Skeletal muscle satellite cell (primary cell): ENCODE results near the gene GPC6.

Experiments used
- H3K27me3 ChIP-seq: 2 replicates; pipeline ENCODE4 v1.7.0; 2013; ENCODE audit warnings: low read length; ENCODE audit not compliant: control insufficient read depth, insufficient read depth
- H3K36me3 ChIP-seq: 2 replicates; pipeline ENCODE4 v1.7.0; 2013; ENCODE audit warnings: mild to moderate bottlenecking, control low read depth, low read length; ENCODE audit not compliant: insufficient read depth
- H3K4me1 ChIP-seq: 2 replicates; pipeline ENCODE4 v1.7.0; 2013; ENCODE audit warnings: low read length; ENCODE audit not compliant: control insufficient read depth, insufficient read depth
- H3K4me2 ChIP-seq: 2 replicates; pipeline ENCODE4 v1.7.0; 2013; ENCODE audit warnings: mild to moderate bottlenecking, low read length
- H3K4me3 ChIP-seq: 2 replicates; pipeline ENCODE4 v1.7.0; 2013; ENCODE audit warnings: low read length
- H3K9ac ChIP-seq: 2 replicates; pipeline ENCODE4 v1.7.0; 2013; ENCODE audit warnings: mild to moderate bottlenecking, low read depth, low read length, moderate library complexity
- H3K9me3 ChIP-seq: replicated peaks from 2 replicates; pipeline ENCODE4 v1.7.0; 2013; ENCODE audit warnings: mild to moderate bottlenecking, control low read depth, low read length

Gene GPC6

DNA sequence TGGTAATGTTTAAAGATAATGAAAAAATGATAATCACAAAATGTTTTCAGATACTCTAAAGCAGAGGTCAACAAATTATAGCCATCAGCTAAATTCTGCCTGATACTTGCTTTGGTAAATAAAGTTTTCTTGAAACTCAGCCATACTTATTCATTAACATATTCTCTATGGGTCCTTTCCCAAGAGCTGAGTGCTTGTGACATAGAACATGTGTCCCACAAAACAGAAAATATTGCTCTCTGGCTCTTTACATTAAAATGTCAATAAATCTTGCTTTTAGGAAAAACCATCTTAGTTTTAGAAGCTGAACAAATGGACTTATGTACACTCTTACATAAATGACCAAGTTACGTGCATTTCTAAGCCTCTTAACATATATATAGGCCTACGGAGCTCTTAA is 945.8 kb downstream of the GPC6 start:
- H3K9me3 ChIP-seq, result no peaks in the 10 kb centered on the region
- H3K4me1 ChIP-seq, result peaks cover 19% of the 10 kb centered on the region
- no peak overlapping the region for H3K9ac ChIP-seq
- no peaks in the 10 kb centered on the region for H3K36me3 ChIP-seq
- H3K4me2 ChIP-seq, result no peak overlapping the region
- H3K27me3 ChIP-seq, result no peaks in the 10 kb centered on the region
- H3K4me3 ChIP-seq, result no peak overlapping the region

DNA sequence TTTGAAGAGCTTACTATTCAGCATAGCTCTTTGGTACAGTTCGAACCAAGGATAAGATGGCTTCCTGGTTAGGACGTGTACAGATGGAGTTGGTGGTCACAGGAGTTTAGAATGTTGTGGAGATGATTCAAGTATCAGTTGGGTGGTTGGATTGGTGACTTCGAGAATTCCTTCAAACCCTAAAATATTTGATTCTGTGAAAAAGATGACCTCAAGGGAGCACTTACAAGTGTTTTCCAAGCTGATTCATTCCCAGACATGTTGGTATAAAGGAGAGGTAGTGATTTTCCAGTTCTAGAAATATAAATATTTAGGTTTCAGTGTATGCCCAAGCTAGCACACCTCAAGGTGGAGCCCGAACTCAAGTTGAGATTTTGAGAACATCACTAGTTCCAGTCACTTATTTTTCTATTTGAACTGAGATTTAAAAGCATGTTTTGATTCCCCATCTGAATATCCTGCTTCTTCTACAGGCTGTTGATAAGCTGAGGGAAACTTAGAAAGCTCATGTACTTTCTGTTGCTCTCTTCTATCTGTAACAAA is 946.8 kb downstream of the GPC6 start:
- H3K9ac ChIP-seq, result no peak overlapping the region
- H3K4me1 ChIP-seq, result peaks cover 19% of the 10 kb centered on the region
- no peak overlapping the region for H3K4me3 ChIP-seq
- no peak overlapping the region for H3K4me2 ChIP-seq
- H3K9me3 ChIP-seq, result no peaks in the 10 kb centered on the region
- H3K27me3 ChIP-seq, result no peaks in the 10 kb centered on the region
- H3K36me3 ChIP-seq, result no peaks in the 10 kb centered on the region

DNA sequence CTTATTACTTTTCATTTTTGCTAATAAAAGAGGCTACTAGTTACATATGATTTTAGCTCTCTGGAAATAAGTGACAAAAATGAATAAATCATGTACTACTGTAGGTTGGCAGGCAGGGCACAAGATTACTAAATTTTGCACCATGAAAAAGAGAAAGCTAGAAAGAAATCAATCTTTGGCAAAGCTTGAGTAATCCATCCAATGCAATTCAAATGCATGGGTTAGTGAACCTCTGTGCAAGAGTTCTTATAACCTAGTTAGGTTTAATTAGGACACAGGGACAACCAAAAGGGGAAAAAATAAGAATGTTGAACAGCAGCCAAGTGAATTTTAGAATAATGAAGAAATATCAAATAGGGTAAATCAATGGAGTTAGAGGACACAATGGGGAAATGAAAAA is 947.4 kb downstream of the GPC6 start:
- H3K4me3 ChIP-seq, result no peak overlapping the region
- no peaks in the 10 kb centered on the region for H3K27me3 ChIP-seq
- no peak overlapping the region for H3K9ac ChIP-seq
- H3K4me1 ChIP-seq, result peaks cover 16% of the 10 kb centered on the region
- H3K36me3 ChIP-seq, result no peaks in the 10 kb centered on the region
- no peaks in the 10 kb centered on the region for H3K9me3 ChIP-seq
- no peak overlapping the region for H3K4me2 ChIP-seq

DNA sequence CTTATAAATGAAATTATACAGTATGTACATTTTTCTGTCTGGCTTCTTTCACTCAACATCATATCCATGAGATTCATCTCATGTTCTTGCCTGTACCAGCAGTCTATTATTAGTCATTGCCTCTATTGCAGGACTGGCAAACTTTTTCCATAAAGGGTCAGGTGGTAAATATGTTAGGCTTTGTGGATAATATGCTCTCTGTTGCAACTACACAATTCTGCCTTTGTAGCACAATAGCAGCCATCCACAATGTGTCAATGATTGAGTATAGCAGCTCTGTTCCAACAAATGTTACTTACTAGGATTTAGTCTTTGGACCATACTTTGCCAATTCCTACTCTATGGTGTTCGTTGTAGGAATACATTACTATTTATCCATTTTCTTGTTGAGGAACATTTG is 948.5 kb downstream of the GPC6 start:
- Histone ChIP-seq H3K4me2 (no peak overlapping the region), H3K27me3 (no peaks in the 10 kb centered on the region), H3K4me1 (peaks cover 5% of the 10 kb centered on the region)

DNA sequence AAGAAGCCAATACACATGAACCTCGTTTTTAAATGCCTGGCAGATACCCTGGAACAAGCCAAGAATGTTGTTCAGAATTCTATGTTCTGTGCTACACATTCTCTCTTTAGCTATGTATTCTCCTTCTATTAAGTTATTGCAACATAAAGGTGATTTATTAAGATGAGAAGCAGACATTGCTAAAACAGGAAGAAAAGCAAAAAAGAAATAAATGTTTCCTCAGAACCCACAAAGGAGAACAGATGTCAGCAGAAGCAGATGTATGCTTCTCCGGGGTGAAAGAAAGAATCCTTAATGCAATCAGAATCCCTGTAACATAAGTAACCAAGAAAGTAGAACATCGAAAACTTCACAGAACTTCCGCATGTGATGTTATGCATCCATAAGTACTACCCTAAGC is 950.0 kb downstream of the GPC6 start:
- Histone ChIP-seq H3K4me1 (no peaks in the 10 kb centered on the region), H3K9ac (no peak overlapping the region), H3K36me3 (no peaks in the 10 kb centered on the region), H3K9me3 (no peaks in the 10 kb centered on the region), H3K4me3 (no peak overlapping the region), H3K27me3 (no peaks in the 10 kb centered on the region), H3K4me2 (no peak overlapping the region)

More for the DNA sequence above, 948.5 kb downstream of the GPC6 start:
- H3K4me3 ChIP-seq, result no peak overlapping the region
- H3K9me3 ChIP-seq, result no peaks in the 10 kb centered on the region
- H3K36me3 ChIP-seq, result no peaks in the 10 kb centered on the region
- H3K9ac ChIP-seq, result no peak overlapping the region

DNA sequence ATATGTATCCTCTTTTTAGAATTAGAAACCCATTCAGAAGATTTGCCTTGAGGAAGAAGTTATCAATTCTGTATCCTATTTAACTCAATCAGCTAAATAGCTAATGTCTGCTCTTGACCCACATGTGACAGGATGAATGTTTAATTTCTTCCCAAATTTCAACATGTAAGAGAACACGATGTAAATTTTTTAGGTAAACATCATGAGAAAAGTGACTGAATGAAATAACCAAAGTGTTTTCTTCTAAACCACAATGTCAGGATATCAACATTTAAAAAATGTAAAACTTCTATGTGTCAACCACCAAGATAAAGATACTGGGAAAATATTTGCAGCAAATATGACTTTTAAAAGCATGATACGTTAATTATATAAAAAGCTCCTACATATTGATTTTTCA is 950.4 kb downstream of the GPC6 start:
- Histone ChIP-seq H3K4me1 (no peaks in the 10 kb centered on the region), H3K9me3 (no peaks in the 10 kb centered on the region), H3K4me3 (no peak overlapping the region), H3K9ac (no peak overlapping the region), H3K36me3 (no peaks in the 10 kb centered on the region), H3K27me3 (no peaks in the 10 kb centered on the region), H3K4me2 (no peak overlapping the region)

DNA sequence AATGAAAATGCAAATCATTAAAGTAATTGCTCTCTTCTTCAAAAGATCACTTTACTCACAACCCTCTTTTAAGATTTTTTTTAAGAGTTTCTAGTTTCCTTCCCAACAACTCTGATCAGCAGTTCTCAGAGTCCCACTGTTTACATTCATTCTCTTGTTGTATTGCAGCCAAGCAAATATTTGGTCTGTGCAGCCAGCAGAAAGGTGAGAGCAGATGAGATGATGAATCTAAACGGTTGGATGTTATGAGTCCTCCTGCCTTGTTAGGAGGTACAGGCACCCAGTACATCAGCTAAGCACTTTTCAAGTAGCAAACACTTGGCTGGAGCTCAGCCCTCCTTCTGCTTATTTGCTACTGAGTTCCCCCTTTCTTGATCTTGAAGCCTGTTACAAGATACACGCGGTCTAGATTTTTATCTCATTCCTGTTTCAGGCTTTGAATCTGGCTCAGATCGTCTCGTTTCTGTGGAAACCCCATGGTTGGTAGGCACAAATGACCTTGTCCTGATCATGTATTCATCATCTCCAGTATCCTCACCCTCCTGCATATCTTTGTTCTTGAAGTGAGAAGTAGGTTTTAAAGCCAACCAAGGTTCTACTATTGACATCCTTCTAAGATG is 952.1 kb downstream of the GPC6 start:
- Histone ChIP-seq H3K9me3 (no peaks in the 10 kb centered on the region), H3K4me2 (no peak overlapping the region), H3K4me1 (no peaks in the 10 kb centered on the region), H3K4me3 (no peak overlapping the region), H3K36me3 (no peaks in the 10 kb centered on the region), H3K27me3 (no peaks in the 10 kb centered on the region), H3K9ac (no peak overlapping the region)

DNA sequence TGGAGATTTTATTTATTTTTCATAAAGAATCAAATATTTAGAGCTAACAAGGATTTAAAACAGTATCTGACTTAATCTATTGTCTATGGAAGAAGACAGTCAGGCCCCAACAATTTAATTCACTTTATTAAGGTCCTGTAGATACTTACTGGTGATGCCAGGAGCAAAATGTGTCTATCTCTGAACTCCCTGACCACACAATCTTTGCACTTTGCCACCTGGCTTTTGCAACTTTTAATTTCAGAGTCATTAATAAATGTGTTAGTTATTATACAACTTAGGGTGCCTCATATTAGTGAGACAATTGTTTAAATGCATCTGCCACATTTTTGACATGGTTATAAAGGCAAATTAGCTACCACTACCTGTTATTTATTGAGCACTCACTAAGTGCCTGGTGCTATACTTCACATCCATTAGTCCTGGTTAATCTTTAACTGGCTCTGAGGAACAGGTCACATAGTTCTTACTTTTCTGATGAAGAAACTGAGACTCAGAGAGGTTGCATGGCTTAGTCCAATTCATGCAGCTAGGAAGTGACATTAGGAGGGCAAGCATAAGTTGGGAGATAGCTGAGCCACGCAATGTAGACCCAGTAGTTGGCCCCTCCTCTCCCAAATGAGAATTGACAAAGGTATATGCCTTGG is 955.0 kb downstream of the GPC6 start:
- Histone ChIP-seq H3K27me3 (no peaks in the 10 kb centered on the region), H3K4me2 (no peak overlapping the region)

DNA sequence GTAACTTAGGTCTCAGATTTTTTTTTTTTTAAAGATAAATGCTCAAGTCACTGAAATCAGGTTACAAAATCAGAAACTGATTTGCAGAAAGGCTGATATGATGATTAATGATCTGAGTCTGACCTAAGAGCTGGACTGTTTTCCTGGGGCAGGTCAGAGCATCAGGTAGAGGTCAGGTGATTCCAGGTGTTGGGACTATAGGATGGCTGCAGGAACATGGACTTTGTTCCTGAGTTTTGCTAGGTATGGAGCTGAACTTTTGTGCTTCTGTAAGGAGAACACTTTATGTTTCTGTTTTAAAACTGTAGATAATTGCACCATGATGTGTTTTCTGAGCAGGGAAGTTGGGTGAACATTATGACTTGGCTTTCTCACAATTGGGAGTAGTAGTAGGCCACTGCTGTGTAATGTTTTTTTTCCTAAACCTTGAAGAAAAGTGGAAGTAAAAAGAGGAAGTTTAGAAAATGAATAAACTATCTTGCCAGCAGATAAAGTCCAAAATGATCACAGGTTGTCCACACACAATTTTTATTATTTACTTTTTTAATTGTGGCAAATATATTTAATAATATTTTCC is 955.7 kb downstream of the GPC6 start:
- H3K4me3 ChIP-seq, result no peak overlapping the region

More for the DNA sequence above, 955.0 kb downstream of the GPC6 start:
- no peaks in the 10 kb centered on the region for H3K9me3 ChIP-seq
- no peak overlapping the region for H3K9ac ChIP-seq
- no peaks in the 10 kb centered on the region for H3K4me1 ChIP-seq
- H3K4me3 ChIP-seq, result no peak overlapping the region
- H3K36me3 ChIP-seq, result no peaks in the 10 kb centered on the region

DNA sequence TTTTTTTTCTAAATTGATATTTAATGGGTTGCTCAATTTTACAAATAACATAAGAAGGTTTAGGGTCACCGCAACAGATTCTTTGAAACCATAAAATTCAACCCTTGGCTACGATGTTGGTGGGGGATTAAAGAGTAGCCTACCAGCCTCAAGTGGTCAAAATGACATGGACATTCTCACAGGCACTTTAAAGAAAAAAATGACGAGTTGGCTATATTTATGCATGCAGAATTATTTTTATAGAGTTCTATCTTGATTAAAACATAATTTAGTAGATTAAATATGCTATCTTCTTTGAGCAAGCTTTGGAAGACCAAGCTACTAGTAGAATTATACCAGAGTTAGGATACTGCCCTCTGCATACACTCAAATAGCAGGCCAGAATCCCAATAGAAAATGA is 959.9 kb downstream of the GPC6 start:
- H3K4me3 ChIP-seq, result no peak overlapping the region
- no peaks in the 10 kb centered on the region for H3K27me3 ChIP-seq
- H3K4me2 ChIP-seq, result no peak overlapping the region
- no peaks in the 10 kb centered on the region for H3K9me3 ChIP-seq
- no peak overlapping the region for H3K9ac ChIP-seq
- H3K36me3 ChIP-seq, result no peaks in the 10 kb centered on the region
- H3K4me1 ChIP-seq, result no peaks in the 10 kb centered on the region

More for the DNA sequence above, 955.7 kb downstream of the GPC6 start:
- no peaks in the 10 kb centered on the region for H3K9me3 ChIP-seq
- H3K4me2 ChIP-seq, result no peak overlapping the region
- no peak overlapping the region for H3K9ac ChIP-seq
- no peaks in the 10 kb centered on the region for H3K36me3 ChIP-seq
- no peaks in the 10 kb centered on the region for H3K27me3 ChIP-seq
- no peaks in the 10 kb centered on the region for H3K4me1 ChIP-seq

DNA sequence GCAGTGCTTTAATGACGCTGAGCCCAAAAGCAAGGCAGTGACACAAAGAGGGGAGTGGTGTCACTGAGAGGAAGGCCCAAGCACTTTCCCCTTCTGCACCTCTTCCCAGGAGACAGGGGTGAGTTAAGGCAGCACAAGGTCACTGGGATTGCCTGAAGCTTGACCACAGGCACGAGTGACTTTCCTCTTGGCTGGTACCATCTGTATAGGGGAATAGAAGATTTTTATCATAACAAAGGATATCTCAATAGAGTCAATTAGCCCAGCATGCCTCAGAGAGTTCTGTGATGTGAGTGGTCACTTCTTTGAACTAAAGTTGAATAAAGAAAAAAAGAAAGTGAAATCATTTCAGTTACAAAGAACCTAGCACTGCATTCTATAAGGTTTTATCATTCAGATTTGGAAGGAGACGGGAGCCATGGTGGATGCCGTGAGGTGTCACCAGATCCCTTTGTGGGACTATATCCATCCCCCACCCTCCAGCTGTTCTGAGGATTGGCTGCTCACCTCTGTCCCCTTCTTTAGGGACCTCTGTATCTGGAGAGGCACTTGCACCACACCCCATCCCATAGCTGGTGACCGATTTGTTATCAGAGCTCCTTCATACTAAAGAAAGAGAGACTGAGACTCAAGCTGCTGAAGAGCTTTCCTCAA is 961.7 kb downstream of the GPC6 start:
- Histone ChIP-seq H3K9ac (no peak overlapping the region), H3K36me3 (no peaks in the 10 kb centered on the region), H3K4me3 (no peak overlapping the region), H3K4me1 (no peaks in the 10 kb centered on the region), H3K9me3 (no peaks in the 10 kb centered on the region), H3K4me2 (no peak overlapping the region), H3K27me3 (no peaks in the 10 kb centered on the region)
